Measurements from ENCODE around the gene MARCHF2.

The MARCHF2 gene

DNA sequence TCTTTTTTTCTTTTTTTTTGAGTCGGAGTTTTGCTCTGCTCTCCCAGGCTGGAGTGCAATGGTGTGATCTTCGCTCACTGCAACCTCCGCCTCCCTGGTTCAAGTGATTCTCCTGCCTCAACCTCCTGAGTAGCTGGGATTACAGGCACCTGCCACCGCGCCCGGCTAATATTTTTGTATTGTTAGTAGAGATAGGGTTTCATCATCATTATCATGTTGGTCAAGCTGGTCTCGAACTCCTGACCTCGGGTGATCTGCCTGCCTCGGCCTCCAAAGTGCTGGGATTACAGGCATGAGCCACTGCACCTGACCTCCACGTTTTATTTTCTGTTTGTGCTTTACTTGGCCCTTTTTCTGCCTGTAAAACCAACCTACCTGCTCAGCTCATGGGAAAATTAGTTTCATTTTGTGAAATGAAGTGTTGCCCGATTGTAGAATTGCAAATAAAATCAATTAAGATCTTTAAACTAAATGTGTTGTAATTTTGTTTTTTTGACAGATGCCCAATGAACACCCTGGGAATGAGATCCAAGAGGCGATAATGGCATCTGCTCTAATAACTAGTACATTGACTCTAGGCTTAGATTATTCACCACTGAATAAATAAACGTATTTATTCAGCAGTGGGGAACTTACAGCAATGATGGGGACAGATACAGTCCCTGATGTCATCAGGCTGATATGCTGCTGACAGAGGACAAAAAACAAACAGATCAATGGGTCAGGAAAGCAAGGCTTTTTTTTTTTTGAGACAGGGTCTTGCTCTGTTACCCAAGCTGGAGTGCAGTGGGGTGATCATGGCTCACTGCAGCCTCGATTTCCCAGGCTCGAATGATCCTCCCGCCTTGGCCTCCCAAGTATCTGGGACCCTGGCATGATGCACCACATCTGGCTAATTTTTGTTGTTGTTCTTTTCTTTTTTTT is 25.2 kb upstream of the MARCHF2 start:
- DNase-seq (ENCODE audit: low read depth in 2 of 2), result no peak

GRCh38 chr19:8388612-8388958 is 24.5 kb upstream of the MARCHF2 start:
- DNase-seq (ENCODE audit: low read depth in 2 of 2), result no peak

- DNase-seq (ENCODE audit: low read depth in 2 of 2), result peak; percentile 98 to 99
Observed at GRCh38 chr19:8389891-8390616, 23.1 kb upstream of the MARCHF2 start, which contains the start of gene RAB11B. RAB11B (plus strand) TSS chr19:8390360; CDS start chr19:8390417, 57 bp downstream.

DNA sequence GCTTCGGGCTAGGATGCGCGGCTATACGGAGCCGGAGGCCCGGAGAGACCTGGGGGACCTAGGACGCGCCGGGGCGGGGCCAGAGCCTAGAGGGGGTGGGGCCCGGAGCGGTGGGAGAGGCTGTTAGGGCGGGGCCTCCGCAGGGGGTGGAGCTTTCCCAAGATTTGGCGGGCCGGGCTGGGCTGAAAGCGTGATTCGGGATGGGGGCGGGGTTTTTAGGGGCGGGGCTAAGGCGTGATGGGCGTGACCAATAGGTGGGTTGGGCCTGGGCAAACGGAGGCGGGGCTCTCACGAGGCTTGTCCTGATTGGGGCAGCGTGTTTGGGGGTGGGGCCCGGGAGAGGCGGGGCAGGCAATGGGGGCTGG is 22.5 kb upstream of the MARCHF2 start:
- peak; percentile 83 to 89 for DNase-seq (ENCODE audit: low read depth in 2 of 2)

DNA sequence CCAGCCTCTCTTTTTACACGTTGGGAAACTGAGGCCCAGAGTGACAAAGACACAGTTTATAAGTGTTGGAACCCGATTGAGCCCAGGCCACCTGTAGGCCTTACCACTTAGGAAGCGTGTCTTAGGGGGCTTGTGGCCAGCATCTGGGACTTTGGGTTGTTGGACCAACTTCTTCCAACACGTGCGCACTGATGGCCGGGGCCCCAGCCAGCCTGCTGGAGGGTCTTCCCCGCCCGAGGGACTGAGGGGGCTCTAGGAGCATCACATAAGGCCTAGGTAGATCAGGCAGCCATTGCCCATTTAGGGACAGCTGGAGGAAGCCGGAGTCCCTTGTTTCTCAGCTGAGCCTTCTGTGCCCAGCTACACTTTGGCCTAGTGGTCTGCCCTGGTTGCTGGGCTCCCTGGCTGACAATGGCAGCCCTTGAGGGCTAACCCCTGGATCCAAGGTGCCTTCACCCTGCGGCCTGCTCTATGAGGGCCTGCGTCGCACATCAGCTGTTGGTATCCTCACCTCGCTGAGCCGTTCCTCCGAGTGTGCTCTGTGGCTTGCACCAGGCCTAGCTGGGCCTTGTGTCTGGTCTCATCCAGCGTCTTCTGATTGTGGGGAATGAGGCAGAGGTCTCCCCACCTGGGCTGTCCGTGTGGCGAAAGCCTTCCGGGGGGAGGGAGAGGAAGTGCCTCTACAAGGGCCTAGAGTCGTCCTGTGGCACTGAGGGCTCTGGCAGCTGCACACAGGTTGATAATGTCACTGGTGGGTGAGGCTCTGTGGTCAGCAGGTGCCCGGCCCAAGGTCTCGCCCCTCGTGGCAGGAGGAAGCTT is 21.7 kb upstream of the MARCHF2 start:
- no peak for DNase-seq (ENCODE audit: low read depth in 2 of 2)

GRCh38 chr19:8392017-8392591 is 21.0 kb upstream of the MARCHF2 start:
- DNase-seq (ENCODE audit: low read depth in 2 of 2), result no peak

- DNase-seq (ENCODE audit: low read depth in 2 of 2), result no peak
Observed at GRCh38 chr19:8393192-8393870, 19.8 kb upstream of the MARCHF2 start.

GRCh38 chr19:8393871-8394250 is 19.2 kb upstream of the MARCHF2 start:
- no peak for DNase-seq (ENCODE audit: low read depth in 2 of 2)

GRCh38 chr19:8395621-8396082 is 17.5 kb upstream of the MARCHF2 start:
- DNase-seq (ENCODE audit: low read depth in 2 of 2), result no peak

DNA sequence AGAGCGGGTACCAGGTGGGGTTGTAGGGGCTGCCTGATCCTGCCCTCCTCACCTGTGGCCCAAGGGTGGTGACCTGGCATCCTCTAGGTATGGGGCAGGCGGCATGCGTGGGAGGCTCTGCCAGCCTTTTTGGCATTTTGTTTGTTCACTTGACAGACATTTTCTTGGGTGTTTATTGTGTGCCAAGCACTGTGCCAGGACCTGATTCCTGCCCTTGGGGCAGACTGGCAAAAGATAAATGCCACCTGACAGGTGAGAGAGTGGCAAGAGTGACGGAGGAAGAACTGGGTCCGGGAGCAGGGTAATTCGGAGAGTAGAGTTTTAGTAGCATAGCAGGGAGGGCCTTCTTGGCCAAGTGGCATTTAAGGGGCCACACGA is 16.9 kb upstream of the MARCHF2 start:
- DNase-seq (ENCODE audit: low read depth in 2 of 2), result no peak

- DNase-seq (ENCODE audit: low read depth in 2 of 2), result peak; percentile 45 to 49
Observed at GRCh38 chr19:8396563-8397203, 16.4 kb upstream of the MARCHF2 start.

DNA sequence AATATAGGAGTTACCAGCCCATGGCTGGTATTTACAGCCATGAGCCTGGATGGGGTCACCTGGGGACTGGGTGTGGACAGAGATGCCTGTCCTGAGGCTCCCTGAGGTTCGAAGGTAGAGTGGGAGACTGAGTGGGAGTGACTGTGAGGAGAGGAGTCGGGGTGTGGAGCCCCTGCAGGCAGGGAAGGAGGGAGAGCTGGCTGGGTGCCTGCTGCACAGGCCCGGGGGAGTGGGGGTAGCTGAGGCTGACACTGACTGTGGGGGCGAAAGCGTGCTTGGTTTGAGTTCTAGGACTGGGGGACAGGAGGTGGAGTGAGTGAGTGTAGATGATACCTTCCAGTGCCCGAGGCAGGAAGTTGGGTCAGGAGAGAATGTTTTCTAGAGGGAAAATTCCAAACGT is 15.8 kb upstream of the MARCHF2 start:
- no peak for DNase-seq (ENCODE audit: low read depth in 2 of 2)

GRCh38 chr19:8397746-8398310 is 15.3 kb upstream of the MARCHF2 start:
- no peak for DNase-seq (ENCODE audit: low read depth in 2 of 2)

DNA sequence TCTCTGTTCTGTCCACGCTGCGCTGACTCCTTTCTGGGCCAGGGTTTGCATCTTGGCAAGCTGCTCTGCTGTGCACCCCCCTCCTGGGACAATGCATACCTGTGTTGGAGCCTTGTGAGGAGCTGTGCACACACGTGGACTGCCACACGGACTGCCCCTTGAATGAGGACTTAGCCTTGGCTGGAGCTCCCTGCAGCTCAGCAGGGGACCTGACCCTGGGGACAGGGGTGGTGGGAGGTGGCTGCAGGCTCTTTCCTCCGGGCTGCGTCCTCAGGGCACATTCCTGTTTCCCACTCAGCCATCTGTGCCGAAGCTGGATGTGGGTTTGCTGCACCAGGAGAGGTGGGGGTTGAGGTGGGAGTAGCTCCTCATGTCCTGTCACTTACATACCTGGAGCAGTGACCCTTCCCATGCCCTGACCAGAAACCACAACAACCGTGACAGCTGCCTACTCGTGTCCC is 14.8 kb upstream of the MARCHF2 start:
- DNase-seq (ENCODE audit: low read depth in 2 of 2), result no peak

DNA sequence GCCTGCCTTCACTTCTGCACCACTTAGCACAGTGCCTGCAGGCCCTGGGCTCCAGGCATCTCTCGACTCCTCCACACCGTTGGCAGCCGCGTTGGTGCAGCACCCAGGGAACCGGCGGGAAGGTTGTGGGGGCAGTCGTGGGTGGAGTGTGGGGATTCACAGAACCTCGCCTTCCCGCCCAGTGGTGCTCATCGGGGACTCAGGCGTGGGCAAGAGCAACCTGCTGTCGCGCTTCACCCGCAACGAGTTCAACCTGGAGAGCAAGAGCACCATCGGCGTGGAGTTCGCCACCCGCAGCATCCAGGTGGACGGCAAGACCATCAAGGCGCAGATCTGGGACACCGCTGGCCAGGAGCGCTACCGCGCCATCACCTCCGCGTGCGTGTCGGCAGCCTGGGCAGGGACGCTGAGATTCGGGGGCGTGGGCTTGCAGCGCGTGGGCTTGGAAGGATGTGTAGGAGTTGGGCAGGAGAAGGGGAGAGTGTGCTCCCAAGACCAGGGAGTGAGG is 13.4 kb upstream of the MARCHF2 start:
- no peak for DNase-seq (ENCODE audit: low read depth in 2 of 2)

DNA sequence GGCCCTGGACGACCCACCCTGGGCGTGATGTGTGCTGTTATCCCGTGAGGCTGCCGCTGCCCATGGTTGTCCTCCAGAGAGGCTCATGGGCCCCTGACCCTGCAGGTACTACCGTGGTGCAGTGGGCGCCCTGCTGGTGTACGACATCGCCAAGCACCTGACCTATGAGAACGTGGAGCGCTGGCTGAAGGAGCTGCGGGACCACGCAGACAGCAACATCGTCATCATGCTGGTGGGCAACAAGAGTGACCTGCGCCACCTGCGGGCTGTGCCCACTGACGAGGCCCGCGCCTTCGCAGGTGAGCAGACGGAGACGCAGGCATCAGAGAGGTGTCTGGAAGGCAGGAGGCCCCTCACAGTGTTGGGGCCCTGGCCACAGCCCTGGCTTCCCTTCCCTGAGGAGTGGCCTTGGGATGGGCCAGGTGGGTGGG is 11.1 kb upstream of the MARCHF2 start:
- DNase-seq (ENCODE audit: low read depth in 2 of 2), result no peak

GRCh38 chr19:8403098-8403819 is 9.8 kb upstream of the MARCHF2 start:
- DNase-seq (ENCODE audit: low read depth in 2 of 2), result no peak

DNA sequence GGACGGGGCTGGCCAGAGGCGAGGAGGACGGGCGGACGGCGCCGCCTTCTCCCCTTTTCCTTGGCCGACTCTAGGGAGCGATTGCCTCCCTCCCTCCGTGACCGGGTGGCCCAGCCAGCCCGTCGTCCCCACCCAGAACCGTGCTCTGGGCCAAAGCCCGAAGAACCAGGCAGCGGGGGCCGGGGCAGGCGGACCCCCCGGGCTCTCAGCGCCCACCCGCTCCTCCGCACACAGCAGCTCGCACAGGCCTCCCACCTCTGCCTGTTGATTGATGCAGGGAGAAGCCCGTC is 9.3 kb upstream of the MARCHF2 start:
- DNase-seq (ENCODE audit: low read depth in 2 of 2), result no peak

DNA sequence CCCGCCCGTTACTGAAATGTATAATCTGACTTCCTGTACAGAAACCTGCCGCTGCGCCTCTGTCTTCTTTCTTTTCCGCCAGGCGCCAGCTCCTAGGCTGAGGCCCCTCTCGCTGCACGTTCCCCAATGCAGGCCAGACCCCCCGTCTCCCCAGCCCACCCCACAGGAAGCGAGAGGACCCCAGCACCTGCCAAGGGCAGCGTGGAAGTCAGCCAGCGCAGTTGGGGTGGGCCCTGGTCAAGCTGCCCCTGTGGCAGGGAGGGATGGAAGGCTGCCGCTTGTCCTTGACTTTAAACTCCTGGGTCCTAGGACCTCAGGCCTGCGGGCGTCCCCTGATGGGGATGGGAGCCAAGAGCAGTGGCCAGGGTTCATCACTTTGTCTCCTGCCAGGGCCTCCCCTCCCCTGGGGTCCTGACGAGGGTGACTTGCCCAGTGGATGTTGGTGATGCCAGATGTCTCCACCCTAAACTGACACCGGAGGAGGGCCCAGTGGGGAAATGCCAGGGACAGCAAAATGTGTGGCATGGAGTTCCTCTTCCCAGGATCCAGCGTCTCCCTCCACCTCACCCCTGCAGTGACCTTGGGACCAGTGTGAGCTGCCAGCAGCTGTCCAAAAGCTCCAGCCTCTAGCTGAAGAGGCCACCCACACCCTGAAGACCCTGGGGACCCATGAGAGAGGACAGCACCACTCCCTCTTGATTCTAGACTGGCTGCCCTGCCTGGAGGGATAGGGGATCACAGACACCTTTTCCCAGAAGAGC is 8.5 kb upstream of the MARCHF2 start:
- no peak for DNase-seq (ENCODE audit: low read depth in 2 of 2)
